SK-MEL-5 (cell line): Measurements from ENCODE around the gene DLGAP4. TPM values are rescaled to one million over a fixed set of nuclear protein-coding genes. Genes with fewer than 3 reads are reported as not detected.

Experiments used
- DNase-seq: peaks from one replicate; pipeline ENCODE4 v3.0.0-alpha.2; 2016; ENCODE audit warnings: low read depth, low spot score
- in situ Hi-C: cut with HindIII; loops from 2 replicates; pipeline ENCODE4 v1.10.0; 2016; ENCODE audit warnings: low sequenced_read_pairs, high pct_unique_total_duplicates, low pct_unique_long_range_greater_than_20kb
- total RNA-seq: library from RNA; depleted of rRNA; stranded (reverse); fragments of >200 nt; shearing (Covaris generic); gene quantifications from 2 replicates; pipeline ENCODE4 v1.2.3, GENCODE V29; 2014

The DLGAP4 gene
- total RNA-seq, 1 experiment from 2014 or later, result 14.2 TPM

DNA sequence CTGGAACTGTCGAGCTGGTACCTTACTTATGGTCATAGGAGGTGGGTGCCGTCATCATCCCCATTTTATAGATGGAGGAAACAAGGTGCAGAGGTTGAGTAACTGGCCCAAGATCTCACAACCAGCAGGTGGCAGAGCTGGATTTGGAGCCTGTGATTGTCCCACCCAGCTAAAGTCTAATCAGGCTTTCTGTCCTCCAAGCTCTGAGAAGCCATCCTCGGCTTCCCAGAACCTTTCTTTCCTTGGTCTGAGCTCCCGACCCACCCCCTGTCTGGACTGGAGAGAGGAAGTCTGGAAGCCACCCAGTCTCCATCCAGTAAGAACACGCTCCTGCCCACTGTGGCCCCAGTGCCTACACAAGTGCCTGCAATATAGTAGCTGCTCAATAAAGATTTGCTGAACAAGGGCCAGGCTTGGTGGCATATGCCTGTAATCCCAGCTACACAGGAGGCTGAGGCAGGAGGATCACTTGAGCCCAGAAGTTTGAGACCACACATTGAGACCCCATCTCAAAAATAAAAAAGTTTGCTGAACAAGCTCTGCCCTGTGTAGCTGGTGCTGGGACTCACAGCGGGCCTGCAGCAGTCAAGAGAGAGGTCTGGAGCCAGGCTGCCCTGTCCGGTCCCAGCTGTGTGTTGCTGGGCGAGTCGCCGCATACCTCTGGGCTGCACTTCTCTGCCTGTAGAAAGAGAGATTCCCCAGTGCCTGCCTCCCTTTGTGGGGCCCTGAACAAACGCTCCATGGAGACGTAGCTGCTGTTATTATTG, 32.5 kb upstream of the DLGAP4 start:
- peak; percentile 71 for DNase-seq
- in situ Hi-C loops, result no loop called here

DNA sequence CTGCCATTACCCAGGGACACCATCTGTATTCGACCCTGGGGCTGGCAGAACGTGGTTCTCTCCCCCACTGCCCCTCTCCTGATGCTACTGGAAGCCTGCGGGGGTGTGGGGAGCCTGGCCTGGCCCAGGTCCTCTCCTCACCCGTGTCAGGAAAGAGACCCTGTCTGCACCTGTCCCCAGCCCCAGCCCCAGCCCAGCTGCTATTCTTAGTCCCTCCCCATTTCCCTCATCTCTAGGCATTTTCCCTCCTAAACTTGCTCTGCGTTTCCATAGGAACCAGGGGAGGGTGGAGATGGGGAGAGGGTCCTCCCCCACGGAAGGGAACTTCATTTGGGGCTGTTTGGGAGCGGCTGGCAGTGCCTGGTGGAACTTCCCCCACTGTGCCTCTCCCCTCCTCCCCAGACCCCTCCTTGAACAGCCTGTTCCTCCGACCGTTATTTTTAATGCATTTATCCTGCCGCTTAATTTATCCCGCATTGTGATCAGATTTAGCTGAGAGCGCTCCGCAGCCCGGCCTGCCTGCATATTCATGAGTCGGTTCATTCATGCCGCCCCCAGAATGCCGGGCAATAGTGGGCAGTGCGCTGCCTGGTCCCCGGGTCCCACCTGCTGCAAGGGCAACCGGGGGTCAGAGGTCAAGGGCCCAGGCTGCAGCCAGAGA, 31.8 kb upstream of the DLGAP4 start:
- no peak for DNase-seq
- in situ Hi-C loops, result no loop called here

DNA sequence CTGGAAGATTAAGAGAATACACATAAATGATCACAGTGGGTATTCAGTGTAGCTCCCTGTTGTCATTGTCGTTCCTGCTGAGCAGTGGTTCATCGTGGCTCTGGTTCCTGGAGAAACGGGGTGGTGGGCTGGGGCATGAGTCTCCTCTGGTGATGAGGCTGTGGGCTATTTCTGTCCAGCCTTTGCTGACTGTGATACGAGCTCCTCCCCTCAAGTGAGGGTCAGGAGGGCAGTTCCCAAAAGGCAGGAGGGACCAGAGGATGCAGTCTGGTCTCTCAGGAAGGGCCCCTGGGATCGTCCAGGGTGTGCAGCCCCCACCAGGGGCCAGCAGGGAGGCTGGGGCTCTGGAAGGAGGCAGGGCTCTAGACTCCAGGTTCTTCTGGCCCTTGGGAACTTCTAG, 31.1 kb upstream of the DLGAP4 start:
- DNase-seq, result no peak
- in situ Hi-C loops, result no loop called here

DNA sequence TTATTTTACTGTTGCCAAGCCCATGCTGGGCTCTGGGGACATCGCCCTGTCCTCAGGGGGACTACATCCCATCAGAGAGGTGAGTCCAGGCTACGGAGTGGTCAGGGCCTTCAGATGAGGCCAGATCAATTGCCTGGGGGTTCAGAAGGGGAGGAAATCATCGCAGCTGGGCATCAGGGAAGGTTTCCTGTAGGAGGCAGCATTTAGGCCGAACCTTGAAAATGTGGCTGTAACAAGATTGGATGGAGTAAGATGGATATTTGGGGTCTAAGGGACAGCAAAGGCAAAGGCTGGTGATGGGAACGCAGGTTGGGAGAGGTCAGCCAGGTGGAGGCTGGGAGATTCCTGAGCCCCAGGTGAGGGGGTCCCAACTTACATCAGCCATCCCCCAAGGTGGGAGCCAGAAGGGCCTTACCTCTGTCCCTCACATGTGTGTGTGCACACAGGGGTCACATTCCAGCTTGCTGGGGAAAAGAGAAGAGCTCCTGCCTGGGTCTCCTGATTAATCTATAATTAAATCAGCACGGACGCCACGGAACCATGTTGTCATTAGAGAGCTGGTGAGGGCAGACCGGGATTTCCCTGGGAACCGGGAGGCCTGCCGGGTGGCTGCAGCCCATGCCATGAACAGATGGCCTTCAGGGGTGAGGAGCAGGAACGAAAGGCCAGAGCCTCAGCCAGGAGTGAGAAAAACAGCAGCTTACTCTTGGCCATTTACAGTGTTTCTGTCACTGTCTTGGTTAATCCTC, 30.5 kb upstream of the DLGAP4 start:
- no peak for DNase-seq
- in situ Hi-C loops, result no loop called here

DNA sequence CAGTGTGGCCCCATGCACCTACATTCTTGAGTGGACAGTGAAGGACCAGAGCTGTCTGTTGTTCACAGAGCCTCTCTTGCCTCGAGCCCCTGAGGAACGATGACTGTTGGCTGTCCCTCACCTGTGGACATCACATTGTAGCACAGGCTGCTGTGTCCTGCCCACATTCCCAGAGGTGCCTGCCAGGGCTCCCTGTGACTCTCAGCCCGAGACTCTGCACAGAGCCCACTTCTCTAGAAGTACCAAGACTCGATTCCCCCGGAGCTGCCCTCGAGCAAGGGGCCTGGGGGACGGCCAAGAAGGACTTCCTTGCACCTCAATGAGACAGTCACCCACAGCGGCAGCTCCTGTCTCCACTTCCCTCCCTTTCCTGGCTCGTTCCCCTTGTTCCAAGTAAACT, 28.6 kb upstream of the DLGAP4 start:
- no peak for DNase-seq
- in situ Hi-C loops, result no loop called here

DNA sequence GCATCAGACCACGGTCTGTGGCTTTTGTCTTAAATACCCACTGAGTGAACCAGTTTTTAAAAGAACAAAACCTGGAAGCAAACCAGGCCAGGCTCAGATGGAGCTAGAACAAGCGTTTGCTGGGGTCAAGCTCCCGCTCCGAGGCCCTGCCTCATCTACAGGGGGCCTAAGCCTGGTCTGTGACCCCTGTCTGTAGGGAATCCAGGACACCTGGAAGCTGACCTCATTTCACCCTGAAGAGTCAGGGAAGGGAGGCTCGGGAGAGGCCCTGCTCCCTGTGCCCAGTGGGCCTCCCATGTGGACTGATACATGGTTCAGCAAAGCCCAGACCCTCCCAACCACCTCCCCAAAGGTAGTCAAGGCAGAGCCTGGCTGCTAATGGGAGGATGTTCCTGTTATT, 26.8 kb upstream of the DLGAP4 start:
- DNase-seq, result no peak
- in situ Hi-C loops, result no loop called here

DNA sequence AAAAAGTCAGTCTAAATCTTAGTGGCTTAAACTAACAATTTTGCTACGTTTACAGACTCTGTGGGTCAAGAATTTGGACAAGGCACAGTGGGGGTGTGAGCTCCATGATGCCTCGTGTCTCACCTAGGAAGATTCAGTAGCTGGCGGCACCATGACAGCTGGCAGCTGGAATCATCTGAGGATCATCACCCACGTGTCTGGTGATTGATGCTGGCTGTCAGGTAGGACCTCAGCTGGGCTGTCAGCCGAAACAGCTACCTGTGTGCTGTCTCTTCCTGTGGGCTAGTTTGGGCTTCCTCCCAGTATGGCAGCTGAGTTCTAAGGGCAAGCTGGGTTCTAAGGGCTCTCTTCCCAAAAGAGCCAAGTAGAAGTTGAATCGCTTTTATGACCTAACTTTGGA, 26.4 kb upstream of the DLGAP4 start:
- DNase-seq, result no peak
- in situ Hi-C loops, result no loop called here

DNA sequence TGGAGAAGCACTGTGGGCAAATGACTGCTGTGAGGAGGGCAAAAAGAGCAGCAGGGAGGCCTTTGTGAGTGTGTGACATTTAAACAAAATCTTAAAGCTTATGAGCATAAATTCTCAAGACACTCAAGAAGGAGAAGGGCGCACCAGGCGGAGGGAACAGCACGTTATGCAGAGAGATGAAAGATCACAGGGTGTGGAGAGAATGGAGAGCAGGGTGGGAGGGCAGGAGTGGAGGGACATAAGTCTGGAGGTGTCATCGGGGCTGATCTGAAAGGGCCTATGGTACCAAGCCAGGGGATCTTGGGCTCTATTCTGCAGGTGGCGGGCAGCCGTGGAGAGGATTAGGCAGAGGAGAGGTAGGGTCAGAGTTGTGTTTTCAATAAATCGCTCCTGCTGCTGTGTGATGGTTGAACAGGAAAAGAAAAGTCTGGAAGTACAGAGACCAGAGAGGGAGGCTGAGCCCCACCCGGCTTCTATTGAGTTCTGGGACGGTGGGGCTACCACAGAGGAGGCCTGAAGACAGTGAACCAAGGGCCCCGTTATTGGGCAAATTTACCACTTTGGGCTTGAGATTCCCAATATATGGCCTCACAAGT, 24.3 kb upstream of the DLGAP4 start:
- no peak for DNase-seq
- in situ Hi-C loops, result no loop called here

DNA sequence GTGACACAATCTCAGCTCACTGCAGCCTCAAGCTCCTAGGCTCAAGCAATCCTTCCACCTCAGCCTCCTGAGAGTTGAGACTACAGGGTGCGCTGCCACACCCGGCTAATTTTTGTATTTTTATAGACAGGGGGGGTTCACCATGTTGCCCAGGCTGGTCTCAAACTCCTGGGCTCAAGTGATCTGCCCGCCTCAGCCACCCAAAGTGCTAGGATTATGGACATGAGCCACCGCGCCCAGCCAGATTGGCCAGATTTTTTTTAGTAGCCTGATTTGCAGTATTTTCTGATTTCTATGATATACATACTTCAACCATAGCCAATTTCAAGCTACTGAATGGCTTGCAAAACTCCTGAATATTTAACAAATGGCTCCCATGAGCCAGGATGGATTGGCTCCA, 21.4 kb upstream of the DLGAP4 start:
- in situ Hi-C loops, result no loop called here

DNA sequence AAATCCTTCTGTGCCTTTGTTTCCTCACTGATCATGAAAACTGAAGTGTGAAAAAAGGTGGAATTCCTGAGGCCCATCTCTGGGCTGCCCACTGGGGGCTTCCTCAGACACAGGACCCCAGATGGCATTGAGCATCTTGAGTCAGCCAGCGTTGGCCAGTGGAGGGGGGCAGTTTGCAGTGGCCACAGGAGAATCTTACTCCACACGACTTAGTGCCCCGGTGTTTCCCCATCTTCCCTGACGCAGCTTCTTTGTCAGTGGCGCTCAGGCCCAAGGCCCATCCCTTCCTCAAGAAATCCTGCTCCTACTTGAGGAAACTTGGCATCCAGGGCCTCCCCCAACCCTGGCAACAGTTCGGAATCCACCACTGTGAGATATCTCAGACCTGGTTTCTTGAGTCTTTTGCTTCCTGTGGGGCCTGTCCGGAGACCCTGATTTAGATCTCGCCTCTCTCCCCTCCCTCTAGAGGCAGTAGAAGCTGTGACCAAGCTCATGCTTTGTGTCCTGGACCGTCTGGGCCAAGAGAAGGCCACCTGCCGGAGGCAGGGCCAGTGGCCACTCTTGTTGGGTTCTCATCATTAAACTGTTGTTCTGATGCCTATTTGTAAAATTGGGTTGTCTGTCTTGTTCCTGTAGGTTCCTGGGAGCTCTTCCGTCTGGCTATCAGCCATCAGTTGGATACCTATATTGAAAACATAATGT, 20.2 kb upstream of the DLGAP4 start:
- in situ Hi-C loops, result no loop called here

More for the DNA sequence above, 21.4 kb upstream of the DLGAP4 start:
- DNase-seq, result no peak

DNA sequence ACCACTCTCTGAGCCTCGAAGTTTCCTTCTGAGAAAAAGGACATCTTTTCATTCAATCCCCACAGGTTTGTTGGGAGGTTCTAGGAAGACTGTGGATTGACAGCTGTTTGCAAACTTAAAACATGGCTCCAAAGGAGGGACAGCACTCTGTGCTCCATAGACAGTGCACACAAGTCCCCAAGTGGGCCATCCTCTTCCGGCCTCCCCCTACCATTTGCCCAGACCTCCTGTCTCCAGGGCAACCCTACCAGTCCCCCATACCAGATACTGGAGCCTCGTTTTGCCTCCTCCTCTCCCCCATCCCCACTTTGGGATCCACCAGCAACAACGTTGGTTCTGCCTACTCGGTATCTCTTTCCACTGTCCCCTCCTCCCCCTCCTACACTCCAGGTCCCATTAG, 8.5 kb upstream of the DLGAP4 start:
- in situ Hi-C loops, result no loop called here
- DNase-seq, result no peak

More for the DNA sequence above, 20.2 kb upstream of the DLGAP4 start:
- no peak for DNase-seq

DNA sequence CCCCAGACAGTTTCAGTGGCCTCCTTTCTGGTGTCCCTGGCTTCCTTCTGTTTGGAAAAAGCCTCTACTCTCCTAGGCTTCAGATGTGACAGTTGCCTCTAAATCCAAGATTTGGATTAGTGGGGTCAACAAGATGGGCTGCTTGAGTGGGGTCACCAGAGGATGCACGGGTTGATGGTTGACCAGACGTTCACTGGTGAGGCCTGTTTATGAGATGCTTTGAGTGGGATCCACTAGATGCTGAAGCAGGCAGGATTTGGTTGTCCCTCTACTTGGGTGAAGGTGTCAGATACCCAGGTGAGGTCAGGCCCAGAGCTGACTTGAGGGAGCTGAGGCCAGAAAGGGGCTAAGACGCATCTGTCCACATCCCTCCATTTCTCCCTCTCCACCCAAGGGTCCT, 8.1 kb upstream of the DLGAP4 start:
- DNase-seq, result no peak
- in situ Hi-C loops, result no loop called here

DNA sequence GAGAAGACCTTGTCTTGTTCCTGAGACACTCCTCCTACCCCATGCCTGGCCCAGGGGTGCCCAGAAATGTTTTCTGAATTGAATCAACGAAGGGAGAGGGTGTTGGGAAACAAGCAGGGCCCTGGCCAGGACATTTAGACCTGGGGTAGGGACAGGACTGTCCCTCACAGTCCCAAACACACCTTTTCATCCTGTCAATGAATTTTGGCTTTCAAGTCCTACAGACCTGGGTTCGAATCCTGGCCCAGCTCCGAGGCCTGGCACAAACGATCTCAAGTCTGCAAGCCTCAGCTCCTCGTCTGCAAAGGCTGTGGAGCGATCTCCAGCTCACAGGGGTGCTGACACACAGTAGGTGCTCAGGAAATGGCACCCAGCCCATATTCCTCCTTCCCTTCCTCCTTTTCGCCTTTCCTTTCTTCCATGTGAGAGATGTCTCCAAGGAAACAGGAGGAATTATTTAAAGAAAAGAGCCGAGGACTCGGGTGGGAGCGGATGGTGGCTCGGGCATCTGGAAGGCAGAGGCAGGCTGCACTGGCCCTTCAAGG, 7.3 kb upstream of the DLGAP4 start:
- in situ Hi-C loops, result no loop called here
- DNase-seq, result no peak

DNA sequence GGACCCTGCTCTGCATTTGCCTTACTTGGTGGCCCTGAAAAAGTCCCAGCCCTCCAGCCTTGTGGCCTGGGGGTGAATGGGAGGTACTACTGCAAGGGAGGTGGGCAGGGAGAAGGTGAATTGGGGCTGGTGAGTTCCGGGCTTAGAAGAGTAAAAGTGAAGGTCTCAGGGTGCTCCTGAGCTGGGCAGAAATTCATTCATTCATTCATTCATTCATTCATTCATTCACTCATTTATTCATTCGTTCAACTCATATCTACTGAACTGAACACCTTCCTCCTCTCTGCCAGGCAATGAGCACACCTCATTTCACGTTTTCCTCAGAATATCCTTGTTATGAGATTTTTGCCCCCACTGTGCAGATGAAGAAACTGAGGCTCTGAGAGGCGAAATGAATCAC, 6.7 kb upstream of the DLGAP4 start:
- DNase-seq, result no peak
- in situ Hi-C loops, result no loop called here

DNA sequence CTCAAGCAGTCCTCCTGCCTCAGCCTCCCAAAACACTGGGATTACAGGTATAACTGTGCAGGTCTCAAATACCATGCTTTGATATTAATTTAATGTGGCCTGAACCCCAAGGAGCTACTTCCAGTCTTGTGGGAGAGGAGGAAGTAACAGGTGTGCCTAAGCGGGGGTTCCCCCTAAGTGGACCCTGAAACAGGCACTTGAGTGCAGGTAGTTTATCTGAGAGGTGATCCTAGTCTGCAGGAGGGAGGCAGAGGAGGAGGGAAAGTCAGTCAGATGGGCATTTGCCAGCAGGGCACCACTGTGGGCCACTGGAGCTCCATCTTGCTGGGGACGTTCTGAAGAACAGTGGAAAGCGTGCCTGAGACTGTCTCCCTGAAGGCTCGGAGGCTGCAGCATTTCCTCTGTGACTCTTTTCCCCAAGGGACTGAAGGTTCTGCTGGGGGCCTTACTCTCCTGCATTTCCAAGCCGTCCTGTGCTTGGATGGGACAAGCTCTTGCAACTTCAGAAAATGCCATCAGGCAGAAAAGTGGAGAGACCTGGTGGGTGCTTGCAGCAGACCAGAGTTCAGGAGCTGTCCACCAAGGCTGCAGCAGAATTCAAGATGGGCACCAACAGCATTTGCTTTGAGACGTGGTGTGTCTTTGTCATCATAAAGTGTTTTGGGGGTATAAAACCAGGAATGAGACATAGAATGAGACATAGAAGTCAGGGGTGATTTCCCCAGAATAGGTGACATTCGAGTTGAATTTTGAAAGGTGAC, 4.6 kb upstream of the DLGAP4 start:
- in situ Hi-C loops, result no loop called here
- no peak for DNase-seq

DNA sequence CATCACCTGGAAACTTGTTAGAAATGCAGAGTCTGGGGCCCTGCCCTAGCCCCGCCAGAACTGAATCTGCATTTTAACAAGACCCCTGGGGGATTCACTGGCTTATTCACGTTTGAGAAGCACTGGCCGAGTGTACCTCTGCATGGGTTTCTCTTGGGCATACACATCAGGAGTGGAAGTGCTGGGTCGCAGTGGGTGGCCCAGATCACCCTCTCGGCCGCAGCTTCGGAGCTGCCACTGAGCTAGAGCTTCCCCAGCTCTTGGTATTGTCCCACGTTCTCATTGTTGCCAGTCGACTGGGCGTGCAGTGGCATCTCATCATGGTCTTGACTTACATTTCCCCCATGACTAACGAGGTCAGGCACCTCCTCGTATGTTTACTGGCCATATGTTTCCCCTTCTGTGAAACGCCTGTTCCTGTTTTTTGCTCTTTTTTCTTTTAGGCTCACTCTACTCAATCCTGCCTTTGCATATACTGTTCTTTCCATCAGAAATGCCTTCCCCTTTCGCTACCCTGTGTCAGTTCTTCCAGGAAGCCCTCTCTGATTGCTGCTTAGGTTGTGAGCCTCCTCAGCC, 3.0 kb upstream of the DLGAP4 start:
- DNase-seq, result no peak
- in situ Hi-C loops, result no loop called here

DNA sequence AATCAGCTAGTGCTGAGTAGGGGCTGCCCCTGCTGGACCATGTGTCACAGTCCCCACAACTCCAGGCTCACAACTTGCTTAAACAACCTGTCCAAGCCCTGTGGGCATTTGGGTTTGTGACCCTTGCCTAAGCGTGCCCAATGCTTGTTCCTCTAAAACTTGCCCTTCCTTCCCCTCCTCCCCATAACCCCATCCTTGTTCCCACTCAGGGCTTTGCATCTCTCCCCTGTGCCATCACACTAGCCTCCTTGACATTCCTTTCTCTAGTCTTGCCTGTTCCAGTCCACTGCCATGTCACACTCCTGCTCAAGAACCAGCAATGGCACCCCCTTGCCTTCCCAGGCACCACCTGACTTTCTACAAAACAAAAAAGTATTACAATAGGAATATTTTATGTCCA, 2.3 kb upstream of the DLGAP4 start:
- DNase-seq, result no peak
- in situ Hi-C loops, result no loop called here
